Measurements from ENCODE around the gene ANKRD40CL.

GRCh38 chr17:50712641-50713040, 54.7 kb downstream of the ANKRD40CL start:
- TF ChIP-seq, protein P1, sequence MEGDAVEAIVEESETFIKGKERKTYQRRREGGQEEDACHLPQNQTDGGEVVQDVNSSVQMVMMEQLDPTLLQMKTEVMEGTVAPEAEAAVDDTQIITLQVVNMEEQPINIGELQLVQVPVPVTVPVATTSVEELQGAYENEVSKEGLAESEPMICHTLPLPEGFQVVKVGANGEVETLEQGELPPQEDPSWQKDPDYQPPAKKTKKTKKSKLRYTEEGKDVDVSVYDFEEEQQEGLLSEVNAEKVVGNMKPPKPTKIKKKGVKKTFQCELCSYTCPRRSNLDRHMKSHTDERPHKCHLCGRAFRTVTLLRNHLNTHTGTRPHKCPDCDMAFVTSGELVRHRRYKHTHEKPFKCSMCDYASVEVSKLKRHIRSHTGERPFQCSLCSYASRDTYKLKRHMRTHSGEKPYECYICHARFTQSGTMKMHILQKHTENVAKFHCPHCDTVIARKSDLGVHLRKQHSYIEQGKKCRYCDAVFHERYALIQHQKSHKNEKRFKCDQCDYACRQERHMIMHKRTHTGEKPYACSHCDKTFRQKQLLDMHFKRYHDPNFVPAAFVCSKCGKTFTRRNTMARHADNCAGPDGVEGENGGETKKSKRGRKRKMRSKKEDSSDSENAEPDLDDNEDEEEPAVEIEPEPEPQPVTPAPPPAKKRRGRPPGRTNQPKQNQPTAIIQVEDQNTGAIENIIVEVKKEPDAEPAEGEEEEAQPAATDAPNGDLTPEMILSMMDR (optimal IDR thresholded peaks at IDR 0.05 in 1 of 3, IDR thresholded peaks at IDR 0.05 in 1 of 3, conservative IDR thresholded peaks at IDR 0.05 in 1 of 3; ENCODE audit: extremely low read depth in 1 of 3, insufficient read depth in 2 of 3, low read length in 3 of 3), result no peak
- no peak for TF ChIP-seq EZH2 (IDR thresholded peaks at IDR 0.05; ENCODE audit: low read length)
